H9 (cell line): ENCODE data around the gene CALHM5. TPM values are rescaled to one million over a fixed set of nuclear protein-coding genes. Genes with fewer than 3 reads are reported as not detected.

Experiments
- DNase-seq: peaks from one replicate; pipeline ENCODE4 v3.0.0-alpha.2; 2017
- H2AFZ ChIP-seq: one replicate; pipeline ENCODE4 v1.6.1; 2013; ENCODE audit warnings: mild to moderate bottlenecking, low read length, control low read depth, moderate library complexity
- H2AK5ac ChIP-seq: 2 replicates; pipeline ENCODE4 v1.6.1; 2013; ENCODE audit warnings: low read length, control low read depth, mixed read lengths; ENCODE audit not compliant: insufficient read length
- H2BK120ac ChIP-seq: one replicate; pipeline ENCODE4 v1.6.1; 2013; ENCODE audit warnings: low read depth, mild to moderate bottlenecking, low read length, control low read depth, inconsistent platforms; ENCODE audit not compliant: poor library complexity, severe bottlenecking
- H2BK12ac ChIP-seq: 2 replicates; pipeline ENCODE4 v1.6.1; 2013; ENCODE audit warnings: low read length, control low read depth, mixed read lengths, low read depth; ENCODE audit not compliant: insufficient read length
- H2BK15ac ChIP-seq: 2 replicates; pipeline ENCODE4 v1.6.1; 2013; ENCODE audit warnings: low read depth, low read length, control low read depth
- H2BK20ac ChIP-seq: one replicate; pipeline ENCODE4 v1.6.1; 2013; ENCODE audit warnings: low read depth, mild to moderate bottlenecking, low read length, control low read depth, inconsistent platforms; ENCODE audit not compliant: poor library complexity, severe bottlenecking
- H2BK5ac ChIP-seq: 2 replicates; pipeline ENCODE4 v1.6.1; 2013; ENCODE audit warnings: low read length, control low read depth, mixed read lengths; ENCODE audit not compliant: insufficient read length
- H3K14ac ChIP-seq: 2 replicates; pipeline ENCODE4 v1.6.1; 2013; ENCODE audit warnings: low read length, control low read depth; ENCODE audit not compliant: insufficient read depth
- H3K18ac ChIP-seq: 2 replicates; pipeline ENCODE4 v1.6.1; 2013; ENCODE audit warnings: low read depth, mild to moderate bottlenecking, mixed read lengths, low read length, control low read depth; ENCODE audit not compliant: insufficient read length
- H3K23ac ChIP-seq: 2 replicates; pipeline ENCODE4 v1.6.1; 2013; ENCODE audit warnings: low read length, control low read depth, mixed read lengths, low read depth; ENCODE audit not compliant: insufficient read length
- H3K23me2 ChIP-seq: 2 replicates; pipeline ENCODE4 v1.6.1; 2013; ENCODE audit warnings: low read depth, mild to moderate bottlenecking, mixed read lengths, low read length, control low read depth; ENCODE audit not compliant: insufficient read length, poor library complexity, severe bottlenecking
- H3K27ac ChIP-seq: 2 replicates; pipeline ENCODE4 v1.5.1; 2013; ENCODE audit warnings: low read length, control low read depth, mixed read lengths, low read depth; ENCODE audit not compliant: insufficient read length
- H3K27me3 ChIP-seq: 2 replicates; pipeline ENCODE4 v1.6.1; 2013; ENCODE audit warnings: low read length, control low read depth, inconsistent platforms; ENCODE audit not compliant: insufficient read depth
- H3K4ac ChIP-seq: 2 replicates; pipeline ENCODE4 v1.6.1; 2013; ENCODE audit warnings: low read depth, mild to moderate bottlenecking, control low read depth, inconsistent platforms, low read length, moderate library complexity
- H3K4me1 ChIP-seq: 2 replicates; pipeline ENCODE4 v1.6.1; 2013; ENCODE audit warnings: low read length, control low read depth, inconsistent platforms; ENCODE audit not compliant: insufficient read depth
- H3K4me2 ChIP-seq: 2 replicates; pipeline ENCODE4 v1.6.1; 2013; ENCODE audit warnings: low read length, control low read depth, mixed read lengths; ENCODE audit not compliant: insufficient read length, insufficient read depth
- H3K56ac ChIP-seq: 2 replicates; pipeline ENCODE4 v1.6.1; 2013; ENCODE audit warnings: low read depth, mild to moderate bottlenecking, mixed read lengths, low read length, control low read depth; ENCODE audit not compliant: insufficient read length
- H3K79me1 ChIP-seq: 2 replicates; pipeline ENCODE4 v1.6.1; 2013; ENCODE audit warnings: low read depth, mild to moderate bottlenecking, moderate library complexity, low read length, control low read depth, inconsistent platforms; ENCODE audit not compliant: insufficient read depth, poor library complexity, severe bottlenecking
- H3K79me2 ChIP-seq: 2 replicates; pipeline ENCODE4 v1.6.1; 2013; ENCODE audit warnings: low read length, control low read depth, inconsistent platforms; ENCODE audit not compliant: insufficient read depth
- H3K9ac ChIP-seq: 2 replicates; pipeline ENCODE4 v1.6.1; 2013; ENCODE audit warnings: low read length, control low read depth, mixed read lengths; ENCODE audit not compliant: insufficient read length; ENCODE audit errors: extremely low read depth
- H3K9me3 ChIP-seq: one replicate; pipeline ENCODE4 v1.6.1; 2013; ENCODE audit warnings: low read depth, low read length, inconsistent platforms; ENCODE audit not compliant: control insufficient read depth
- H3T11ph ChIP-seq: one replicate; pipeline ENCODE4 v1.6.1; 2013; ENCODE audit warnings: mild to moderate bottlenecking, low read length, control low read depth, inconsistent platforms
- H4K20me1 ChIP-seq: one replicate; pipeline ENCODE4 v1.6.1; 2013; ENCODE audit not compliant: control insufficient read depth, insufficient read length, insufficient read depth
- H4K5ac ChIP-seq: 2 replicates; pipeline ENCODE4 v1.6.1; 2013; ENCODE audit warnings: low read depth, mild to moderate bottlenecking, mixed read lengths, low read length, control low read depth; ENCODE audit not compliant: insufficient read length
- H4K8ac ChIP-seq: replicated peaks from 2 replicates; pipeline ENCODE4 v1.6.1; 2013; ENCODE audit warnings: low read length, control low read depth, mixed read lengths, low read depth; ENCODE audit not compliant: insufficient read length
- H4K91ac ChIP-seq: 2 replicates; pipeline ENCODE4 v1.6.1; 2013; ENCODE audit warnings: low read depth, mild to moderate bottlenecking, moderate library complexity, mixed read lengths, low read length, control low read depth; ENCODE audit not compliant: insufficient read length
- H3K27ac Mint-ChIP-seq, 3 experiments: 2 replicates in 2 of 3; 3 replicates in 1 of 3; pipeline ENCODE4 v1.8.0; 2020 to 2021; ENCODE audit warnings: mixed read lengths in 3 of 3, mild to moderate bottlenecking in 1 of 3, moderate library complexity in 1 of 3
- H3K27me3 Mint-ChIP-seq: 2 replicates; pipeline ENCODE4 v1.8.0; 2021; ENCODE audit warnings: low read depth, mild to moderate bottlenecking, moderate library complexity, mixed read lengths
- H3K36me3 Mint-ChIP-seq, 3 experiments: 2 replicates in 2 of 3; 3 replicates in 1 of 3; pipeline ENCODE4 v1.8.0; 2020 to 2021; ENCODE audit warnings: low read depth in 3 of 3, mixed read lengths in 3 of 3; ENCODE audit not compliant: insufficient read depth in 1 of 3
- H3K4me1 Mint-ChIP-seq, 2 experiments: 2 replicates each; pipeline ENCODE4 v1.8.0; 2020; ENCODE audit warnings: mixed read lengths in 2 of 2
- H3K4me3 Mint-ChIP-seq, 2 experiments: 2 replicates in 1 of 2; 3 replicates in 1 of 2; pipeline ENCODE4 v1.8.0; 2020 to 2021; ENCODE audit warnings: mild to moderate bottlenecking in 2 of 2, mixed read lengths in 2 of 2, moderate library complexity in 1 of 2
- H3K9me3 Mint-ChIP-seq, 2 experiments: 2 replicates in 1 of 2; 3 replicates in 1 of 2; pipeline ENCODE4 v1.8.0; 2020; ENCODE audit warnings: mild to moderate bottlenecking in 2 of 2, mixed read lengths in 2 of 2, moderate library complexity in 1 of 2
- CTCF ChIP-seq: fragments of 200-600 bp; sonication (generic); conservative IDR thresholded peaks from 3 replicates; pipeline ENCODE4 v1.8.0; 2021; ENCODE audit warnings: antibody characterized with exemption, mild to moderate bottlenecking
- WGBS: extraction: QIAGEN DNeasy Blood & Tissue Kit; methylation state at CpG from one replicate; pipeline ENCODE4 v1.1.7; 2013; ENCODE audit warnings: missing lambda C conversion rate, low lambda C conversion rate, mixed read lengths; ENCODE audit not compliant: insufficient read length; ENCODE audit errors: extremely low coverage; 5-methylcytosine and 5-hydroxymethylcytosine counted together
- total RNA-seq: library from RNA; stranded (reverse); gene quantifications from 2 replicates; pipeline ENCODE4 v1.2.1, GENCODE V29; 2021

Gene CALHM5
- total RNA-seq, 1 experiment from 2014 or later: 0.09 TPM

- Histone ChIP-seq H3K23ac (no peak overlapping the region), H3K79me1 (no peaks in the 10 kb centered on the region), H2AK5ac (no peak overlapping the region), H2BK5ac (no peak overlapping the region), H3T11ph (no peak overlapping the region), H3K14ac (no peak overlapping the region), H2AFZ (no peak overlapping the region), H3K56ac (no peak overlapping the region), H2BK120ac (no peak overlapping the region), H4K20me1 (no peaks in the 10 kb centered on the region), H3K4ac (no peak overlapping the region), H3K23me2 (no peaks in the 10 kb centered on the region), H3K18ac (no peak overlapping the region), H3K79me2 (no peaks in the 10 kb centered on the region), H4K91ac (no peak overlapping the region), H3K4me2 (no peak overlapping the region), H3K9ac (no peak overlapping the region), H2BK12ac (no peak overlapping the region), H2BK15ac (no peak overlapping the region), H4K5ac (no peak overlapping the region), H3K4me1 (no peaks in the 10 kb centered on the region), H4K8ac (no peak overlapping the region), H3K9me3 (no peaks in the 10 kb centered on the region), H3K27me3 (no peaks in the 10 kb centered on the region), H3K27ac (no peak overlapping the region), H2BK20ac (no peak overlapping the region)
- Mint-ChIP-seq H3K4me3 (no peak overlapping the region), H3K9me3 (no peaks in the 10 kb centered on the region), H3K36me3 (no peaks in the 10 kb centered on the region), H3K27me3 (peaks cover 2% of the 10 kb centered on the region), H3K27ac (no peak overlapping the region), H3K4me1 (peaks cover 3% of the 10 kb centered on the region in 2 experiments; a peak in 2 of 4 replicates)
- TF ChIP-seq CTCF: no peak
- no peak for DNase-seq
- WGBS: no CpG with 5 or more reads among the region's 2 CpGs
Observed at GRCh38 chr6:116560130-116560529, 48.7 kb downstream of the CALHM5 start.
